Esophagus squamous epithelium (tissue), 5 donors: ENCODE measurements around the gene CEP112. TPM values are rescaled to one million over a fixed set of nuclear protein-coding genes. Genes with fewer than 3 reads are reported as not detected.

Experiments
- DNase-seq: peaks from one replicate; lab custom pipeline; 2025; lab: John Stamatoyannopoulos, UW
- H3K27ac ChIP-seq, 4 donors: fragments of 200-600 bp; sonication (generic); one replicate each; pipeline ENCODE4 v1.5.1; 2016 to 2019; ENCODE audit warnings: mild to moderate bottlenecking in 1 of 4
- H3K27me3 ChIP-seq, 4 donors: fragments of 200-600 bp; sonication (generic); 1 replicate in 3 of 4; 2 replicates in 1 of 4; pipeline versions ENCODE4 v1.5.1 to v1.6.0; 2017 to 2021; ENCODE audit warnings: antibody characterized with exemption in 1 of 4
- H3K36me3 ChIP-seq, 3 donors: fragments of 200-600 bp; sonication (generic); one replicate each; pipeline ENCODE4 v1.5.1; 2016 to 2019
- H3K4me1 ChIP-seq, 3 donors: fragments of 200-600 bp; sonication (generic); one replicate each; pipeline ENCODE4 v1.5.1; 2017 to 2019
- H3K4me3 ChIP-seq, 4 donors: fragments of 200-600 bp; sonication (generic); 1 replicate in 3 of 4; 2 replicates in 1 of 4; pipeline ENCODE4 v1.5.1; 2016 to 2019; ENCODE audit warnings: mild to moderate bottlenecking in 2 of 4, moderate library complexity in 1 of 4
- H3K9me3 ChIP-seq, 3 donors: fragments of 200-600 bp; sonication (generic); one replicate each; pipeline ENCODE4 v1.5.1; 2016 to 2019
- POLR2A ChIP-seq, 4 donors: fragments of 450-650 bp; IDR thresholded peaks; one replicate each; pipeline ENCODE4 v1.6.1; 2017; ENCODE audit warnings: antibody characterized with exemption in 4 of 4, mild to moderate bottlenecking in 4 of 4, moderate library complexity in 3 of 4
- WGBS, 2 donors: methylation state at CpG; one replicate each; pipeline ENCODE4 v1.1.5; 2018; 5-methylcytosine and 5-hydroxymethylcytosine counted together
- intact Hi-C: fragments of 100-400 bp; cut with DNase I; formaldehyde crosslinking; loops from one replicate; pipeline ENCODE4 v1.15.0; 2022
- total RNA-seq, 4 donors: library from RNA; depleted of rRNA; stranded (reverse); fragments of >200 nt; gene quantifications; one replicate each; pipeline ENCODE4 v1.1.0, GENCODE V29; 2016
- TF ChIP-seq, protein P1 (sequence below), 6 experiments: fragments of 450-650 bp in 4 of 6; fragments of 200-600 bp in 2 of 6; sonication (generic) in 2 of 6; IDR thresholded peaks; one replicate each; pipeline ENCODE4 v1.5.1; 2016 to 2019; ENCODE audit warnings: antibody characterized with exemption in 6 of 6, mild to moderate bottlenecking in 4 of 6, moderate library complexity in 4 of 6
- donor health status: DM: yes; HTN: yes; CAD: no.

The CEP112 gene
- total RNA-seq, 4 donors from 2014 or later = 2.5 to 10.9 (median 6.4) TPM

DNA sequence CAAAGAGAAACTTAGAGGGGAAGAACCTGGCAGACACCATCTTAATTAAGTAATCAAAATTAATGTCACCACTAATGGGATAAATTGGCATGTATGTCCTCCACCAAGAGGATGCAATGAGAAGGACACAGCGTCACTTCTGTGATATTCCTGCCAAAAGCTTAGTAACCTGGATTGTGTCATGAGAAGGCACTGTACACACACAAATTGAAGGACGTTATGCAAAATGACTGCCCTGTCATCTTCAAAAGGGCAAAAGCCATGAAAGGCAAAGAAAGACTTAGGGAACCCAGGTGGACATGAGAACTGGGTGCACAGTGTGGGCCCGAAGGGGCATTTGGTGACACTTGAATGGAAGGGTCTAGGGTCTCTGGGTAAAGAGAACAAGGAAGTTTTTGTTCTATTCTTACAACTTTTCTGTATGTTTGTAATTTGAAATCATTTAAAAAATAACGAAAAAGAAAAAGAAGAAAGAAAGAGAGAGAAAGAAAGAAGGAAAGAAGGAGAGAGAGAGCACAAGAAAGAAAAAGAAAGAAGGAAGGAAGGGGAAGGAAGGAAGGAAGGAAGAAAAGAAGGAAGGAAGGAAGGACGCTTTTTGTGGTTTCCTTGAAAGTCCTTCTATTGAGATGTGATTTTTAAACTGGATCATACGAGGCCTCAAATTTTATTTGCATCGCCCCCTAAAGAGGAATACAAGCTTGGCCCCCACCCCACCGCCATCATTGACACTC lies 41.3 kb upstream of the CEP112 start:
- TF ChIP-seq POLR2A (IDR thresholded peaks at IDR 0.05) = no peak
- TF ChIP-seq, protein P1, sequence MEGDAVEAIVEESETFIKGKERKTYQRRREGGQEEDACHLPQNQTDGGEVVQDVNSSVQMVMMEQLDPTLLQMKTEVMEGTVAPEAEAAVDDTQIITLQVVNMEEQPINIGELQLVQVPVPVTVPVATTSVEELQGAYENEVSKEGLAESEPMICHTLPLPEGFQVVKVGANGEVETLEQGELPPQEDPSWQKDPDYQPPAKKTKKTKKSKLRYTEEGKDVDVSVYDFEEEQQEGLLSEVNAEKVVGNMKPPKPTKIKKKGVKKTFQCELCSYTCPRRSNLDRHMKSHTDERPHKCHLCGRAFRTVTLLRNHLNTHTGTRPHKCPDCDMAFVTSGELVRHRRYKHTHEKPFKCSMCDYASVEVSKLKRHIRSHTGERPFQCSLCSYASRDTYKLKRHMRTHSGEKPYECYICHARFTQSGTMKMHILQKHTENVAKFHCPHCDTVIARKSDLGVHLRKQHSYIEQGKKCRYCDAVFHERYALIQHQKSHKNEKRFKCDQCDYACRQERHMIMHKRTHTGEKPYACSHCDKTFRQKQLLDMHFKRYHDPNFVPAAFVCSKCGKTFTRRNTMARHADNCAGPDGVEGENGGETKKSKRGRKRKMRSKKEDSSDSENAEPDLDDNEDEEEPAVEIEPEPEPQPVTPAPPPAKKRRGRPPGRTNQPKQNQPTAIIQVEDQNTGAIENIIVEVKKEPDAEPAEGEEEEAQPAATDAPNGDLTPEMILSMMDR (IDR thresholded peaks at IDR 0.05) = no peak
- intact Hi-C loops = no loop called here
- H3K36me3 ChIP-seq = no peaks in the 10 kb centered on the region
- H3K4me1 ChIP-seq = no peaks in the 10 kb centered on the region
- WGBS, 2 donors = 65 to 74% methylated on average over 8 of the region's 8 CpGs
- no peak overlapping the region for H3K4me3 ChIP-seq
- no peak for DNase-seq
- no peak overlapping the region for H3K27ac ChIP-seq
- H3K27me3 ChIP-seq = no peaks in the 10 kb centered on the region
- H3K9me3 ChIP-seq = no peaks in the 10 kb centered on the region

DNA sequence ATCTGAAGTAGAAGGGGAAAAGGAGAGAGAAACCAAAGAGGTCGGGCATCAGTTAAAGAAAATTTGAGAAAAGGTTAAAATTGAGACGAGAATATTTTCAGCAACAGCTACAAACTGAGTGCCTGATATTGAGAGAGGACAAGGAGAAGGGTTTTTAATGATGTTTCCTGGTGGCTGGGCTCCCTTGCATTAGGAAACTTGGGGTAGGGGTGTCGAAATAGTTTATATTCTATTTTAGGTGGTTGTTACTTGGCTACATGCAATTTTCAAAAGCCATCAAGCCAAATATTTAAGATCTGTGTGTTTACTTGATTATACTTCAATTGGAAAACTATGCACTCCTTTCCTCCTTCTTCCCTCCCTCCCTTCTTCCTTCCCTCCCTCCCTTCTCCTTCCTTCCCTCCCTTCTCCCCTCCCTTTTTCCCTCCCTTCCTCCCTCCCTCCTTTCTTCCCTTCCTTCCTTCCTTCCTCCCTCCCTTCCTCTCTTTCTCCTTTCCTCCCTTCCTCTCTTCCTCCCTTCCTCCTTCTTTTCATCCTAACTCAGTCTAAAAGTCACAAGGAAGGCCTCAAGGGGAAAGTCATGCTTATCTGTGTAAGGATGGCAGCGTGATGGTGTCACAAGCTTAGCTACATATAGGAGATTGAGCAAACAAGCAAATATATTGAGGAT lies 39.1 kb upstream of the CEP112 start:
- H3K4me3 ChIP-seq = no peak overlapping the region
- TF ChIP-seq, protein P1 (IDR thresholded peaks at IDR 0.05) = no peak
- WGBS, 2 donors = 73 to 78% methylated on average over 4 of the region's 4 CpGs
- no peaks in the 10 kb centered on the region for H3K27me3 ChIP-seq
- no peaks in the 10 kb centered on the region for H3K9me3 ChIP-seq
- H3K27ac ChIP-seq = no peak overlapping the region
- DNase-seq = no peak
- H3K36me3 ChIP-seq = no peaks in the 10 kb centered on the region
- no peaks in the 10 kb centered on the region for H3K4me1 ChIP-seq
- intact Hi-C loops = no loop called here

DNA sequence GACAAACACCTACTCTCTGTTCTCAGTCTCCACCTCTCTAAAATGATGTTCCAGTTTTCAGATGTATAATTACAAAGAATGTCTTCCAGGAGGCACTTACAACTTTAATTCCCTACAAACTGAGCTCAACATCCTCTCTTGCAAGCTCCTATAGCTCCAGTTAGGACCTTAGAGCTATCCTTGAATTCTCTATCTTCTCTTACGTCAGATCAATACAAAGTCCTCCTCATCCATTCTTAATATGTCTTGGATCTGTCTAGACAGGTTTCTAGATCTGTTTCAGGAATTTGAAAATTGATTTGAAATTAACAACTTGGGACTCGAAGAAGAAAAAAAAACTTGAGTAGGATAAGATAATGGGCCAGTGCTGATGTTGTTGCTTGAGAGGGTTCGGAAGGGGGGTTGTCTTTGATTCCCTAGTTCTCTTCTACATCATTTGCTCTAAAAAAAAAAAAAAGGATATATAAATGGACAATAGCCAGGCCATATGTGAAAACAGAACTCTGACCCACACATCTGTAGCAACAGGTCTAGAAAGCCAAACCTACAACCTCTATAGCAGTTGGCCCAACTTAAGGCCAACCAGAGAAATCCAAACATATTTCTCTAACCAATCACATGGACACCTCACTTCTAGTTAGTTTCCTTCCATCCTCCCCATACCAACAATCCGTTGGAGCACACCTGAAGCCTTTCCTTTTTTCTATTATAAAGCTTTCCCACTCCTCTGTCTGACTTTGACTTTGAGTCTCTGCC lies 38.0 kb upstream of the CEP112 start:
- intact Hi-C loops = no loop called here
- Histone ChIP-seq H3K9me3 (no peaks in the 10 kb centered on the region), H3K4me1 (no peaks in the 10 kb centered on the region), H3K27ac (no peak overlapping the region), H3K27me3 (peaks cover 0 to 5% (median 0%) of the 10 kb centered on the region in 4 donors), H3K36me3 (no peaks in the 10 kb centered on the region), H3K4me3 (no peak overlapping the region)
- TF ChIP-seq, protein P1 (IDR thresholded peaks at IDR 0.05) = no peak
- TF ChIP-seq POLR2A (IDR thresholded peaks at IDR 0.05) = no peak
- 66 to 70% methylated on average over 4 of the region's 4 CpGs for WGBS, 2 donors
- DNase-seq = no peak

DNA sequence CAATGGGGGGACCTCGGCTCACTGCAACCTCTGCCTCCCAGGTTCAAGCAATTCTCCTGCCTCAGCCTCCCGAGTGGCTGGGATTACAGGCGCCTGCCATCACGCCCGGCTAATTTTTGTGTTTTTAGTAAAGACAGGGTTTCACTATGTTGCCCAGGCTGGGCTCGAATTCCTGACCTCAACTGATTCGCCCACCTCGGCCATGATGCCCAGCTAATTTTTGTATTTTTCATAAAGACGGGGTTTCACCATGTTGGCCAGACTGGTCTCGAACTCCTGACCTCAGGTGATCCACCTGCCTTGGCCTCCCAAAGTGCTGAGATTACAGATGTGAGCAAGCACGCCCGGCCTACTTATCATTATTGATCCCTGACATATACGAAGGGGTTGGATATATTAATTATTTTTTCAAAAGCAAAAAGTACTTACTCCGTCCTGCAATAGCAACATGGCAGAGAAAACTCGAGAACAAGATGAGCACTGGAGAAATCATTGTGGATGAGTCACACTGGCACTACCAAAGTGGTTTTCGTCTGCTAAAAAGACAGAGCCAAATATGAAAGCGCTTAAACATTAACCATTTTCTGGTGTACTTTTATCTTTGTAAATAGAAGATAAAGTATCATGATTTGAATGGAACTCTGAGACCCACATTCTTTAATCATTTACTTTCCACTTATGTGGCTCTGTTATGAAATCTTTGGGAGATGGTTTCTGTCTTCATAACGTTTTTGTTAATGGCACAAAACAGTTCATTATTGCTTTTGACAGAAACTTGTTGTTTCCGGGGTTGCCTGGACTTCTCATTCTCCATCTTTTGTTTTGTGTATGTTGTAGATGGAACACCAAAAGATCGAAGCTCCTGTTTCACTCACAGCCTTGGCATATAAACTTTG lies 37.2 kb upstream of the CEP112 start, which contains the start of gene APOH:
TSS of gene APOH (minus strand) at position 529 of the 896 bp plus-strand sequence. CDS start at position 493, 36 bp downstream.
- no peaks in the 10 kb centered on the region for H3K4me1 ChIP-seq
- peaks cover 0 to 9% (median 0%) of the 10 kb centered on the region in 4 donors for H3K27me3 ChIP-seq
- intact Hi-C loops = no loop called here
- no peaks in the 10 kb centered on the region for H3K36me3 ChIP-seq
- no peak within 1 kb of the TSS for H3K4me3 ChIP-seq
- H3K27ac ChIP-seq = no peak within 1 kb of the TSS
- TF ChIP-seq, protein P1 (IDR thresholded peaks at IDR 0.05) = no peak
- no peak for TF ChIP-seq POLR2A (IDR thresholded peaks at IDR 0.05)
- 84% methylated on average over 20 of the region's 20 CpGs for WGBS, 2 donors
- no peak for DNase-seq
- H3K9me3 ChIP-seq = no peaks in the 10 kb centered on the region
